Measurements from ENCODE around the gene DUSP2.

Gene DUSP2

GRCh38 chr2:96145036-96145847 is at the start of gene DUSP2:
Gene DUSP2 (minus strand): TSS chr2:96145440. CDS start chr2:96145354, 86 bp downstream.
- DNase-seq (ENCODE audit: low spot score) = peak; percentile 55

- DNase-seq (ENCODE audit: low spot score) = no peak
These were observed 46.9 kb upstream of the DUSP2 start for GRCh38 chr2:96191937-96192670.

GRCh38 chr2:96188821-96189526 is 43.7 kb upstream of the DUSP2 start:
- no peak for DNase-seq (ENCODE audit: low spot score)

- DNase-seq (ENCODE audit: low spot score) = no peak
These were observed 41.3 kb upstream of the DUSP2 start for GRCh38 chr2:96186562-96186961.

- no peak for DNase-seq (ENCODE audit: low spot score)
These were observed 40.3 kb upstream of the DUSP2 start for GRCh38 chr2:96185516-96185915.

GRCh38 chr2:96184989-96185388 is 39.7 kb upstream of the DUSP2 start:
- DNase-seq (ENCODE audit: low spot score) = no peak

GRCh38 chr2:96184188-96184587 is 38.9 kb upstream of the DUSP2 start:
- DNase-seq (ENCODE audit: low spot score) = no peak

- DNase-seq (ENCODE audit: low spot score) = no peak
These were observed 36.3 kb upstream of the DUSP2 start for GRCh38 chr2:96181529-96181928.

- DNase-seq (ENCODE audit: low spot score) = no peak
These were observed 35.3 kb upstream of the DUSP2 start for GRCh38 chr2:96180521-96180920.

GRCh38 chr2:96180002-96180401 is 34.8 kb upstream of the DUSP2 start:
- no peak for DNase-seq (ENCODE audit: low spot score)

GRCh38 chr2:96176661-96177060 is 31.4 kb upstream of the DUSP2 start:
- no peak for DNase-seq (ENCODE audit: low spot score)

- peak; percentile 8 for DNase-seq (ENCODE audit: low spot score)
These were observed 30.7 kb upstream of the DUSP2 start for GRCh38 chr2:96175951-96176350.

GRCh38 chr2:96174251-96175144 is 29.3 kb upstream of the DUSP2 start:
- peak; percentile 64 for DNase-seq (ENCODE audit: low spot score)

- no peak for DNase-seq (ENCODE audit: low spot score)
These were observed 26.6 kb upstream of the DUSP2 start for GRCh38 chr2:96171831-96172230.

GRCh38 chr2:96170626-96171025 is 25.4 kb upstream of the DUSP2 start:
- no peak for DNase-seq (ENCODE audit: low spot score)

- no peak for DNase-seq (ENCODE audit: low spot score)
These were observed 24.7 kb upstream of the DUSP2 start for GRCh38 chr2:96169868-96170507.

GRCh38 chr2:96167407-96168013 is 22.3 kb upstream of the DUSP2 start:
- no peak for DNase-seq (ENCODE audit: low spot score)

GRCh38 chr2:96164459-96165184 is 19.4 kb upstream of the DUSP2 start:
- no peak for DNase-seq (ENCODE audit: low spot score)

GRCh38 chr2:96163768-96164429 is 18.7 kb upstream of the DUSP2 start:
- DNase-seq (ENCODE audit: low spot score) = no peak

GRCh38 chr2:96163415-96163767 is 18.2 kb upstream of the DUSP2 start:
- DNase-seq (ENCODE audit: low spot score) = no peak

Measured in kidney tubule cell (primary cell).